Endothelial cell of umbilical vein (primary cell): Measurements from ENCODE around the gene CACNB4. TPM values are rescaled to one million over a fixed set of nuclear protein-coding genes. Genes with fewer than 3 reads are reported as not detected.

Experiments
- BruUV-seq: library from RNA; stranded (reverse); fragments of 400-500 nt; replicated peaks from 2 replicates; lab custom pipeline; 2021; lab: Mats Ljungman, UMichigan
- CTCF ChIA-PET: fragments of 300-600, 350-600 bp; sonication (Branson Sonifier 250); formaldehyde crosslinking; loops from one replicate; lab custom pipeline; 2021; ENCODE audit warnings: antibody characterized with exemption, inconsistent platforms; lab: Charles Lee
- POLR2A ChIA-PET: fragments of 300-600, 350-600 bp; sonication (Branson Sonifier 250); formaldehyde crosslinking; loops from one replicate; lab custom pipeline; 2021; ENCODE audit warnings: antibody characterized with exemption, inconsistent platforms; lab: Charles Lee
- DNase-seq: peaks from one replicate; pipeline ENCODE4 v3.0.0-alpha.2; 2011; ENCODE audit warnings: low read depth, low spot score
- FAIRE-seq: peaks from 2 replicates; lab custom pipeline; 2011; peaks lifted over from hg19 to GRCh38; lab: Jason Lieb, UNC
- H2AFZ ChIP-seq: 2 replicates; pipeline ENCODE4 v1.6.0; 2012; ENCODE audit warnings: low read depth, low read length, control low read depth, inconsistent platforms
- H3K27ac ChIP-seq: 2 replicates; pipeline ENCODE4 v1.5.1; 2011; ENCODE audit warnings: low read depth, mild to moderate bottlenecking, control low read depth, low read length, moderate library complexity; ENCODE audit not compliant: insufficient read depth
- H3K27me3 ChIP-seq, 2 experiments: 2 replicates each; pipeline versions ENCODE4 v1.6.0 to v1.6.1; 2011; ENCODE audit warnings: low read length in 2 of 2, mixed read lengths in 1 of 2; ENCODE audit not compliant: control insufficient read depth in 2 of 2, insufficient read depth in 2 of 2
- H3K36me3 ChIP-seq, 2 experiments: 2 replicates in 1 of 2; 3 replicates in 1 of 2; pipeline ENCODE4 v1.5.1; 2011; ENCODE audit warnings: low read length in 2 of 2, mild to moderate bottlenecking in 1 of 2, moderate library complexity in 1 of 2; ENCODE audit not compliant: control insufficient read depth in 2 of 2, insufficient read depth in 2 of 2; ENCODE audit errors: extremely low read depth in 1 of 2
- H3K4me1 ChIP-seq: 3 replicates; pipeline ENCODE4 v1.5.1; 2011; ENCODE audit warnings: mild to moderate bottlenecking, low read length; ENCODE audit not compliant: control insufficient read depth, insufficient read depth; ENCODE audit errors: extremely low read depth
- H3K4me2 ChIP-seq: 2 replicates; pipeline ENCODE4 v1.6.1; 2011; ENCODE audit warnings: low read length, control low read depth, mixed read lengths; ENCODE audit not compliant: insufficient read depth
- H3K4me3 ChIP-seq, 3 experiments: fragments of 200-600 bp in 1 of 3; sonication (generic), shearing (Covaris generic) in 1 of 3; replicated peaks in 1 of 3; 2 replicates each; pipeline ENCODE4 v1.5.1; 2011 to 2016; ENCODE audit warnings: control low read depth in 3 of 3, low read length in 3 of 3, mild to moderate bottlenecking in 2 of 3, inconsistent platforms in 1 of 3, low read depth in 1 of 3, moderate library complexity in 1 of 3; ENCODE audit not compliant: insufficient read depth in 1 of 3
- H3K79me2 ChIP-seq: 2 replicates; pipeline ENCODE4 v1.6.0; 2012; ENCODE audit warnings: low read length, inconsistent platforms; ENCODE audit not compliant: control insufficient read depth, insufficient read depth
- H3K9ac ChIP-seq: replicated peaks from 2 replicates; pipeline ENCODE3; 2011; ENCODE audit warnings: low read length, control low read depth; ENCODE audit not compliant: insufficient read depth; ENCODE audit errors: extremely low read depth
- H3K9me1 ChIP-seq: replicated peaks from 3 replicates; pipeline ENCODE4 v1.6.0; 2011; ENCODE audit warnings: mild to moderate bottlenecking, low read length; ENCODE audit not compliant: control insufficient read depth, insufficient read depth; ENCODE audit errors: extremely low read depth
- H3K9me3 ChIP-seq: replicated peaks from 2 replicates; pipeline ENCODE4 v1.5.1; 2012; ENCODE audit warnings: low read length, inconsistent platforms; ENCODE audit not compliant: control insufficient read depth, insufficient read depth
- H4K20me1 ChIP-seq: replicated peaks from 2 replicates; pipeline ENCODE3; 2011; ENCODE audit warnings: mild to moderate bottlenecking, low read length; ENCODE audit not compliant: control insufficient read depth, insufficient read depth; ENCODE audit errors: extremely low read depth
- CTCF ChIP-seq, 2 donors: IDR thresholded peaks; 1 replicate in 1 of 2; 2 replicates in 1 of 2; pipeline ENCODE4 v1.5.1; 2011; ENCODE audit warnings: low read length in 2 of 2, mild to moderate bottlenecking in 2 of 2, moderate library complexity in 2 of 2, control low read depth in 1 of 2, inconsistent platforms in 1 of 2, low read depth in 1 of 2; ENCODE audit not compliant: insufficient read depth in 1 of 2; ENCODE audit errors: extremely low read depth in 1 of 2
- EZH2 ChIP-seq: IDR thresholded peaks from 2 replicates; pipeline ENCODE4 v1.6.1; 2012; ENCODE audit warnings: borderline replicate concordance, low read depth, mild to moderate bottlenecking, moderate library complexity, low read length, inconsistent platforms; ENCODE audit not compliant: severe bottlenecking
- FOS ChIP-seq: IDR thresholded peaks from 2 replicates; pipeline ENCODE4 v1.6.1; 2011; ENCODE audit warnings: mild to moderate bottlenecking, low read length, moderate library complexity, borderline replicate concordance; ENCODE audit not compliant: insufficient read depth
- GATA2 ChIP-seq: IDR thresholded peaks from 2 replicates; pipeline ENCODE4 v1.7.0; 2011; ENCODE audit warnings: low read depth, mild to moderate bottlenecking, moderate library complexity, mixed read lengths, low read length; ENCODE audit not compliant: insufficient read length, insufficient read depth
- JUN ChIP-seq: IDR thresholded peaks from 2 replicates; pipeline ENCODE4 v1.6.1; 2011; ENCODE audit warnings: borderline replicate concordance, low read depth; ENCODE audit not compliant: insufficient read length, insufficient read depth
- MYC ChIP-seq: IDR thresholded peaks from one replicate; pipeline ENCODE4 v1.6.1; 2011; ENCODE audit warnings: mild to moderate bottlenecking, low read depth, low read length
- POLR2A ChIP-seq: IDR thresholded peaks from 2 replicates; pipeline ENCODE4 v1.6.1; 2012; ENCODE audit warnings: low read depth, mild to moderate bottlenecking, control low read depth, low read length
- POLR2AphosphoS5 ChIP-seq: IDR thresholded peaks from 2 replicates; pipeline ENCODE4 v1.6.1; 2012; ENCODE audit warnings: low read depth, mild to moderate bottlenecking, control low read depth, low read length, moderate library complexity; ENCODE audit not compliant: insufficient read depth
- dilution Hi-C: fragments of 300-500 bp; cut with MboI; formaldehyde crosslinking; loops from one replicate; pipeline ENCODE4 v1.15.0; 2019; ENCODE audit warnings: low sequenced_read_pairs; ENCODE audit not compliant: extremely low pct_ligation_motif_present
- intact Hi-C: fragments of 100-400 bp; cut with micrococcal nuclease; formaldehyde crosslinking; loops from one replicate; pipeline ENCODE4 v1.10.0; 2022
- polyA plus RNA-seq, 4 experiments: library from polyadenylated mRNA; depleted of rRNA in 3 of 4; stranded (reverse) in 3 of 4; unstranded in 1 of 4; fragments of >200 nt; gene quantifications; 2 replicates each; pipeline versions ENCODE4 v1.2.1 to v1.2.3, GENCODE V29; 2011 to 2012; ENCODE audit warnings: missing spikeins in 1 of 4
- total RNA-seq: library from RNA; stranded (reverse); gene quantifications from 2 replicates; pipeline ENCODE4 v1.2.3, GENCODE V29; 2021
- TF ChIP-seq, protein P1 (sequence below): IDR thresholded peaks from 2 replicates; pipeline ENCODE4 v1.6.1; 2011; ENCODE audit not compliant: insufficient read depth, insufficient read length

The CACNB4 gene
- total and polyA plus RNA-seq, 2 donors (not counting 3 experiments of a cell fraction or from before 2014, with no cell fraction given) = 0.23 to 0.58 TPM

DNA sequence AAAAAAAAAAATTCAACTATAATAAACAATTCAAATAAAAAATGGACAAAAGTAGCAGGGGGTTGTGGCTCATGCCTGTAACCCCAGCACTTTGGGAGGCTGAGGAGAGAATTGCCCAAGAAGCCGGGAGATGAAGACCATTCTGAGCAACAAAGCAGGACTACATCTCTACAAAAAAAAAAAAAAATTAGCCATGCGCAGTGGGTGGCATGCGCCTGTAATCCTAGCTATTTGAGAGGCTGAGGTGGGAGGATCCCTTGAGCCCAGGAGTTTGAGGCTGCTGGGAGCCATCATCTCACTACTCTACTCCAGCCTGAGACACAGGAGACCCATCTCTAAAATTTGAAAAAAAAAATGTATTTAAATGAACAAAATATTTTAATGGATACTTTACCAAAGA is 4.4 kb upstream of the CACNB4 start:
- DNase-seq (no peak), FAIRE-seq (no peak)
- Histone ChIP-seq H3K4me3 (no peak overlapping the region), H2AFZ (no peak overlapping the region), H3K27ac (no peak overlapping the region), H3K4me1 (peaks cover 11% of the 10 kb centered on the region), H3K36me3 (no peaks in the 10 kb centered on the region), H4K20me1 (no peaks in the 10 kb centered on the region), H3K27me3 (peaks cover 32 to 35% of the 10 kb centered on the region in 2 experiments), H3K79me2 (no peaks in the 10 kb centered on the region), H3K4me2 (no peak overlapping the region), H3K9me3 (no peaks in the 10 kb centered on the region), H3K9me1 (no peaks in the 10 kb centered on the region), H3K9ac (no peak overlapping the region)
- POLR2A ChIA-PET = no interaction called here
- TF ChIP-seq EZH2 (no peak), FOS (no peak), POLR2A (no peak), GATA2 (no peak), MYC (no peak), POLR2AphosphoS5 (no peak), CTCF (IDR thresholded peaks at IDR 0.05; ENCODE audit: extremely low read depth in 1 of 2, insufficient read depth in 1 of 2, low read depth in 1 of 2, low read length in 2 of 2) (no peak), JUN (no peak)
- TF ChIP-seq, protein P1, sequence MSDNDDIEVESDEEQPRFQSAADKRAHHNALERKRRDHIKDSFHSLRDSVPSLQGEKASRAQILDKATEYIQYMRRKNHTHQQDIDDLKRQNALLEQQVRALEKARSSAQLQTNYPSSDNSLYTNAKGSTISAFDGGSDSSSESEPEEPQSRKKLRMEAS = no peak
- intact Hi-C loops (no loop called here), dilution Hi-C loops (no loop called here)
- CTCF ChIA-PET = no interaction called here
- no TSS peak for BruUV-seq
